Aorta (tissue), 5 donors: ENCODE data around the gene HEPACAM2. TPM values are rescaled to one million over a fixed set of nuclear protein-coding genes. Genes with fewer than 3 reads are reported as not detected.

Experiments
- ATAC-seq: fragments of 200-7000 bp; cut with Tn5 transposase; one replicate; pipeline ENCODE4 v1.9.1; 2022; ENCODE audit warnings: moderate library complexity; ENCODE audit not compliant: low FRiP score
- DNase-seq, 2 donors: peaks; one replicate each; pipeline ENCODE4 v3.0.0-alpha.2; 2020
- H3K27ac ChIP-seq, 2 donors: one replicate each; pipeline ENCODE4 v1.5.1; 2013; ENCODE audit warnings: low read length in 2 of 2, mild to moderate bottlenecking in 2 of 2, moderate library complexity in 2 of 2, control low read depth in 1 of 2, inconsistent platforms in 1 of 2, low read depth in 1 of 2
- H3K27me3 ChIP-seq, 2 donors: one replicate each; pipeline ENCODE4 v1.6.1; 2013; ENCODE audit warnings: control low read depth in 1 of 2, low read length in 1 of 2, mild to moderate bottlenecking in 1 of 2, moderate library complexity in 1 of 2; ENCODE audit not compliant: insufficient read depth in 2 of 2, control insufficient read depth in 1 of 2
- H3K36me3 ChIP-seq, 2 donors: one replicate each; pipeline ENCODE4 v1.6.1; 2013; ENCODE audit warnings: control low read depth in 1 of 2, low read length in 1 of 2, mild to moderate bottlenecking in 1 of 2; ENCODE audit not compliant: insufficient read depth in 2 of 2, control insufficient read depth in 1 of 2
- H3K4me1 ChIP-seq, 2 donors: one replicate each; pipeline ENCODE4 v1.6.1; 2013; ENCODE audit warnings: low read length in 2 of 2, control low read depth in 1 of 2, mild to moderate bottlenecking in 1 of 2, moderate library complexity in 1 of 2; ENCODE audit not compliant: insufficient read depth in 2 of 2, control insufficient read depth in 1 of 2
- H3K4me3 ChIP-seq, 2 donors: one replicate each; pipeline ENCODE4 v1.5.1; 2013; ENCODE audit warnings: low read length in 2 of 2, control low read depth in 1 of 2, mild to moderate bottlenecking in 1 of 2
- H3K9me3 ChIP-seq: one replicate; pipeline ENCODE4 v1.6.1; 2013; ENCODE audit warnings: mild to moderate bottlenecking, low read length; ENCODE audit not compliant: control insufficient read depth
- WGBS, 2 donors: extraction: QIAGEN DNeasy Blood & Tissue Kit; methylation state at CpG; one replicate each; pipeline ENCODE4 v1.1.7; 2013; 5-methylcytosine and 5-hydroxymethylcytosine counted together
- intact Hi-C, 2 donors: fragments of 100-400 bp; cut with DNase I; formaldehyde crosslinking; loops; one replicate each; pipeline versions ENCODE4 v1.14.2 to v1.15.0; 2022
- polyA plus RNA-seq, 2 donors: library from polyadenylated mRNA; stranded (reverse); fragments of 200-250 nt; gene quantifications; one replicate each; pipeline ENCODE4 v1.2.3, GENCODE V29; 2013
- total RNA-seq, 2 donors: library from RNA; stranded (reverse); fragmentation: NEBNext Ultra II Directional; extraction: Animal tissue kit (Norgen Biotek cat#: 25700); gene quantifications; one replicate each; pipeline ENCODE4 v1.2.1, GENCODE V29; 2021
- donor health status: healthy with polysubstance abuse.
- donor health status: Bipolar disorder and iron deficiency.
- donor health status: DM: no; HTN: no; CAD: no.
- donor health status: DM: no; HTN: no; CAD: no.
- donor health status: DM: yes; HTN: yes; CAD: no.

HEPACAM2 gene
- total and polyA plus RNA-seq, 4 donors: 0.28 to 2.9 TPM; not detected in 2

- no peak overlapping the region for H3K4me3 ChIP-seq
- WGBS, 2 donors: 44 to 45% methylated on average over 1 of the region's 1 CpG
These were observed 13.4 kb downstream of the HEPACAM2 start for GRCh38 chr7:93212881-93213280.

GRCh38 chr7:93211228-93211818 is 14.9 kb downstream of the HEPACAM2 start:
- 75 to 76% methylated on average over 5 of the region's 5 CpGs for WGBS, 2 donors
- no peak overlapping the region for H3K4me3 ChIP-seq
- H3K36me3 ChIP-seq: no peaks in the 10 kb centered on the region
- H3K4me1 ChIP-seq: no peaks in the 10 kb centered on the region
- H3K27me3 ChIP-seq: peaks cover 0 to 1% of the 10 kb centered on the region in 2 donors
- intact Hi-C loops: no loop called here
- H3K27ac ChIP-seq: no peak overlapping the region
- no peak for ATAC-seq
- no peak for DNase-seq
- H3K9me3 ChIP-seq: no peaks in the 10 kb centered on the region

More at GRCh38 chr7:93212881-93213280, 13.4 kb downstream of the HEPACAM2 start:
- Histone ChIP-seq H3K9me3 (no peaks in the 10 kb centered on the region), H3K4me1 (no peaks in the 10 kb centered on the region), H3K36me3 (no peaks in the 10 kb centered on the region), H3K27me3 (peaks cover 0 to under 1% of the 10 kb centered on the region in 2 donors), H3K27ac (no peak overlapping the region)
- intact Hi-C loops: no loop called here
- ATAC-seq (no peak), DNase-seq (no peak)

GRCh38 chr7:93205046-93205445 is 21.2 kb downstream of the HEPACAM2 start:
- no peak for ATAC-seq
- Histone ChIP-seq H3K4me3 (no peak overlapping the region), H3K9me3 (no peaks in the 10 kb centered on the region), H3K36me3 (no peaks in the 10 kb centered on the region), H3K27me3 (peaks cover 0 to 1% of the 10 kb centered on the region in 2 donors), H3K27ac (no peak overlapping the region), H3K4me1 (no peaks in the 10 kb centered on the region)
- intact Hi-C loops: no loop called here
- 49 to 57% methylated on average over 2 of the region's 2 CpGs for WGBS, 2 donors
- no peak for DNase-seq

- Histone ChIP-seq H3K27ac (no peak overlapping the region), H3K4me1 (no peaks in the 10 kb centered on the region), H3K27me3 (peaks cover 0 to 1% of the 10 kb centered on the region in 2 donors), H3K4me3 (no peak overlapping the region), H3K36me3 (no peaks in the 10 kb centered on the region), H3K9me3 (no peaks in the 10 kb centered on the region)
- no peak for DNase-seq
- 72 to 81% methylated on average over 3 of the region's 3 CpGs for WGBS, 2 donors
- ATAC-seq: no peak
- intact Hi-C loops: no loop called here
These were observed 22.8 kb downstream of the HEPACAM2 start for GRCh38 chr7:93203496-93203895.

GRCh38 chr7:93202594-93203250 is 23.5 kb downstream of the HEPACAM2 start:
- Histone ChIP-seq H3K27me3 (peaks cover 0 to 1% of the 10 kb centered on the region in 2 donors), H3K9me3 (no peaks in the 10 kb centered on the region), H3K4me1 (no peaks in the 10 kb centered on the region), H3K36me3 (no peaks in the 10 kb centered on the region), H3K27ac (no peak overlapping the region), H3K4me3 (no peak overlapping the region)
- DNase-seq (no peak), ATAC-seq (no peak)
- WGBS, 2 donors: 61 to 68% methylated on average over 5 of the region's 5 CpGs
- intact Hi-C loops: no loop called here

- Histone ChIP-seq H3K4me3 (no peak overlapping the region), H3K27ac (no peak overlapping the region), H3K9me3 (no peaks in the 10 kb centered on the region), H3K4me1 (no peaks in the 10 kb centered on the region), H3K36me3 (no peaks in the 10 kb centered on the region), H3K27me3 (no peaks in the 10 kb centered on the region)
- no peak for ATAC-seq
- DNase-seq: no peak
- intact Hi-C loops: loop anchor here in 1 of 2 donors (10.0 kb wide), 1 partner anchor 1326 kb away; no protein-coding TSS in a partner anchor
These were observed 27.8 kb downstream of the HEPACAM2 start for GRCh38 chr7:93198472-93198871.

GRCh38 chr7:93196336-93196735 is 29.9 kb downstream of the HEPACAM2 start:
- no peak overlapping the region for H3K27ac ChIP-seq
- DNase-seq (no peak), ATAC-seq (no peak)
- no peaks in the 10 kb centered on the region for H3K9me3 ChIP-seq
- WGBS, 2 donors: 81 to 85% methylated on average over 2 of the region's 2 CpGs
- no peaks in the 10 kb centered on the region for H3K36me3 ChIP-seq
- H3K27me3 ChIP-seq: no peaks in the 10 kb centered on the region
- H3K4me3 ChIP-seq: no peak overlapping the region
- no peaks in the 10 kb centered on the region for H3K4me1 ChIP-seq
- intact Hi-C loops: loop anchor here in 1 of 2 donors (10.0 kb wide), 1 partner anchor 1328 kb away; no protein-coding TSS in a partner anchor

- intact Hi-C loops: loop anchor here in 1 of 2 donors (10.0 kb wide), 1 partner anchor 1330 kb away; no protein-coding TSS in a partner anchor
- H3K4me1 ChIP-seq: no peaks in the 10 kb centered on the region
- no peaks in the 10 kb centered on the region for H3K27me3 ChIP-seq
- H3K9me3 ChIP-seq: no peaks in the 10 kb centered on the region
- no peak overlapping the region for H3K27ac ChIP-seq
- ATAC-seq: no peak
- no peak for DNase-seq
- no peak overlapping the region for H3K4me3 ChIP-seq
- H3K36me3 ChIP-seq: no peaks in the 10 kb centered on the region
- WGBS, 2 donors: 52 to 53% methylated on average over 3 of the region's 3 CpGs
These were observed 31.9 kb downstream of the HEPACAM2 start for GRCh38 chr7:93194386-93194785.
